Neutrophil (primary cell): ENCODE results near the gene COX18.

ENCODE experiments used
- H3K27ac ChIP-seq: fragments of 200-600 bp; sonication (generic); 2 replicates; pipeline ENCODE4 v1.5.1; 2016; ENCODE audit warnings: mild to moderate bottlenecking, moderate library complexity
- H3K27me3 ChIP-seq: fragments of 200-600 bp; sonication (generic); 2 replicates; pipeline ENCODE4 v1.6.0; 2016; ENCODE audit warnings: mild to moderate bottlenecking
- H3K36me3 ChIP-seq: fragments of 200-600 bp; sonication (generic); 2 replicates; pipeline ENCODE4 v1.5.1; 2017
- H3K4me1 ChIP-seq, 2 experiments: fragments of 200-600 bp in 1 of 2; sonication (generic) in 1 of 2; 1 replicate in 1 of 2; 2 replicates in 1 of 2; pipeline versions ENCODE4 v1.5.1 to v1.6.1; 2013 to 2016; ENCODE audit warnings: low read depth in 1 of 2, low read length in 1 of 2, mild to moderate bottlenecking in 1 of 2, moderate library complexity in 1 of 2; ENCODE audit not compliant: control insufficient read depth in 1 of 2, insufficient read depth in 1 of 2
- H3K4me3 ChIP-seq, 2 experiments: fragments of 200-600 bp in 1 of 2; sonication (generic) in 1 of 2; 1 replicate in 1 of 2; 2 replicates in 1 of 2; pipeline ENCODE4 v1.5.1; 2013 to 2016; ENCODE audit warnings: low read depth in 1 of 2, low read length in 1 of 2, mild to moderate bottlenecking in 1 of 2, moderate library complexity in 1 of 2
- H3K9me3 ChIP-seq: fragments of 200-600 bp; sonication (generic); 2 replicates; pipeline ENCODE4 v1.5.1; 2016
- TF ChIP-seq, protein P1 (sequence below): fragments of 200-600 bp; sonication (generic); IDR thresholded peaks from 2 replicates; pipeline ENCODE4 v1.5.1; 2016; ENCODE audit warnings: antibody characterized with exemption

COX18 gene

DNA sequence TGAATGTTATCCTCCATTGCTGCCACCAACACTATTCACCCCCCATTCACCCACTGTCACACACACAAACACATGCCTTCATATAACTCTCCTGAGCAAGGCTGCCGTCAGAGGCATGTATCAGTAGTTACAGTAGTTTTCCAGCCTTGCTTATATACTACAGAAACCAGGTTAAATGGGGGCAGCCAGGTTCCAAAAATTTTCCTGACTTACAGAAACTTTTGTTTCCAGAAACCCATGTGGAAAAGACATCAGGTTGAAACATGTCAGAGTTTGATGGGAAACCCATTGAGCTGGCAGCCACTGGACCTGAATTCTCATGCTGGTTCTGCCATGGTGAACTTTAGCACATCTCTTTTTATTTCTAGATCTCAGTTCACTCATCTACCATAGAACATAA, 64.0 kb downstream of the COX18 start:
- peaks cover 4% of the 10 kb centered on the region for H3K27me3 ChIP-seq
- no peak overlapping the region for H3K4me3 ChIP-seq
- TF ChIP-seq, protein P1, sequence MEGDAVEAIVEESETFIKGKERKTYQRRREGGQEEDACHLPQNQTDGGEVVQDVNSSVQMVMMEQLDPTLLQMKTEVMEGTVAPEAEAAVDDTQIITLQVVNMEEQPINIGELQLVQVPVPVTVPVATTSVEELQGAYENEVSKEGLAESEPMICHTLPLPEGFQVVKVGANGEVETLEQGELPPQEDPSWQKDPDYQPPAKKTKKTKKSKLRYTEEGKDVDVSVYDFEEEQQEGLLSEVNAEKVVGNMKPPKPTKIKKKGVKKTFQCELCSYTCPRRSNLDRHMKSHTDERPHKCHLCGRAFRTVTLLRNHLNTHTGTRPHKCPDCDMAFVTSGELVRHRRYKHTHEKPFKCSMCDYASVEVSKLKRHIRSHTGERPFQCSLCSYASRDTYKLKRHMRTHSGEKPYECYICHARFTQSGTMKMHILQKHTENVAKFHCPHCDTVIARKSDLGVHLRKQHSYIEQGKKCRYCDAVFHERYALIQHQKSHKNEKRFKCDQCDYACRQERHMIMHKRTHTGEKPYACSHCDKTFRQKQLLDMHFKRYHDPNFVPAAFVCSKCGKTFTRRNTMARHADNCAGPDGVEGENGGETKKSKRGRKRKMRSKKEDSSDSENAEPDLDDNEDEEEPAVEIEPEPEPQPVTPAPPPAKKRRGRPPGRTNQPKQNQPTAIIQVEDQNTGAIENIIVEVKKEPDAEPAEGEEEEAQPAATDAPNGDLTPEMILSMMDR: no peak
- H3K27ac ChIP-seq: no peak overlapping the region
- no peaks in the 10 kb centered on the region for H3K36me3 ChIP-seq
- H3K4me1 ChIP-seq: no peaks in the 10 kb centered on the region
- H3K9me3 ChIP-seq: no peaks in the 10 kb centered on the region
